Neural crest cell (in vitro differentiated cells): ENCODE data around the gene KCNK13. TPM values are rescaled to one million over a fixed set of nuclear protein-coding genes. Genes with fewer than 3 reads are reported as not detected.
"Not testable (repeated sequence)": the region's sequence is repeated elsewhere in the genome, so short reads cannot be mapped to it uniquely, and the experiment has no call there.

Experiments used
- DNase-seq: peaks from one replicate; pipeline ENCODE4 v3.0.0; 2021; ENCODE audit warnings: low read depth, mixed read lengths, low spot score
- H3K27ac Mint-ChIP-seq: one replicate; pipeline ENCODE4 v1.8.0; 2021; ENCODE audit warnings: mild to moderate bottlenecking, mixed read lengths; ENCODE audit not compliant: unreplicated experiment
- H3K27me3 Mint-ChIP-seq: 2 replicates; pipeline ENCODE4 v1.8.0; 2021; ENCODE audit warnings: low read depth, mild to moderate bottlenecking, mixed read lengths
- H3K36me3 Mint-ChIP-seq: 2 replicates; pipeline ENCODE4 v1.8.0; 2021; ENCODE audit warnings: low read depth, mild to moderate bottlenecking, mixed read lengths
- H3K4me1 Mint-ChIP-seq: 2 replicates; pipeline ENCODE4 v1.8.0; 2021; ENCODE audit warnings: mixed read lengths
- H3K4me3 Mint-ChIP-seq: one replicate; pipeline ENCODE4 v1.8.0; 2021; ENCODE audit warnings: mild to moderate bottlenecking, mixed read lengths
- H3K9me3 Mint-ChIP-seq: 2 replicates; pipeline ENCODE4 v1.8.0; 2021; ENCODE audit warnings: mixed read lengths
- CTCF ChIP-seq: fragments of 200-600 bp; sonication (generic); conservative IDR thresholded peaks from 2 replicates; pipeline ENCODE4 v1.5.0; 2021; ENCODE audit warnings: antibody characterized with exemption, mild to moderate bottlenecking
- long read RNA-seq: library from polyadenylated mRNA; unstranded; transcript quantifications from one replicate; pipeline ENCODE4 v2.0.0, GENCODE V29; 2020
- total RNA-seq: library from RNA; stranded (reverse); gene quantifications from 2 replicates; pipeline ENCODE4 v1.2.1, GENCODE V29; 2021

The KCNK13 gene
- total RNA-seq = not detected in 2 replicates
- long read RNA-seq = 0 reads

GRCh38 chr14:90061685-90062126, at the start of gene KCNK13:
Gene KCNK13, plus strand, starts transcription at chr14:90061994. Its CDS starts 212 bp downstream, at chr14:90062206.
- H3K4me1 Mint-ChIP-seq = peaks cover 12% of the 10 kb centered on the region
- H3K4me3 Mint-ChIP-seq = peak within 1 kb of the TSS; percentile 82
- no peaks in the 10 kb centered on the region for H3K36me3 Mint-ChIP-seq
- no peak for TF ChIP-seq CTCF
- H3K9me3 Mint-ChIP-seq = no peaks in the 10 kb centered on the region
- no peak within 1 kb of the TSS for H3K27ac Mint-ChIP-seq
- DNase-seq = peak; percentile 13
- H3K27me3 Mint-ChIP-seq = peaks cover 91% of the 10 kb centered on the region

GRCh38 chr14:90017371-90017770, 44.4 kb upstream of the KCNK13 start:
- Mint-ChIP-seq H3K4me3 (no peak overlapping the region), H3K27ac (no peak overlapping the region), H3K4me1 (peaks cover 9% of the 10 kb centered on the region), H3K9me3 (peaks cover 3% of the 10 kb centered on the region), H3K27me3 (no peaks in the 10 kb centered on the region), H3K36me3 (peaks cover 38% of the 10 kb centered on the region)
- no peak for DNase-seq
- TF ChIP-seq CTCF = no peak

DNA sequence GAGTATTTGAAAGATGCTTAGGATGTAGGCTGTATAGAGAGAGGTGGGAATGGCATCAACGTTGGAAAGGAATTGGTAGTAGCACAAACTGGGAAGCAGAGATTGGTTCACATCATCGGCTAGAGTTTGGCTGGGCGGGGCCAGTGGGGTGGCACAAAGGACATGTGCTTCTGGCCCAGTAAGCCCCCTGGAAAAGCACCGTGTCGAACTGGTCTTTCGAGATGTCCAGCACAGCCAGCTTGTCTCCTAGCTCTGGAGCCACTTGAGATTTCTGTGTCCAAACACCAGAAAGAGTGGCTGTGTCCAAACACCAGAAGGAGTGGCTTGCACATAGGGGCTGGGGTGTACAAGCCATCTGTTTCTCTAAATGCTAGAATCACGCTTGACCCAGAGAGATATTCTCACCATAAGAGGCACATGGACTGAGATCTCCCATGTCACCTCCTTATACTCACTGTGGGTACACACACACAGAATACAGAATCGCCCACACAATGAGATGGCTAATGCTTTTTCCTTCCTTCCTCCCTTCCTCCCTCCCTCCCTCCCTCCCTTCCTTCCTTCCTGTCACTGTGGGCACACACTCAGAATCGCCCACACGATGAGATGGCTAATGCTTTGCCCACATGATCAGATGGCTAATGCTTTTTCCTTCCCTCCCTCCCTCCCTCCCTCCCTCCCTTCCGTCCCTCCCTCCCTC, 41.8 kb upstream of the KCNK13 start:
- Mint-ChIP-seq H3K4me3 (no peak overlapping the region), H3K36me3 (peaks cover 37% of the 10 kb centered on the region), H3K27me3 (no peaks in the 10 kb centered on the region), H3K4me1 (peaks cover 9% of the 10 kb centered on the region), H3K9me3 (no peaks in the 10 kb centered on the region), H3K27ac (no peak overlapping the region)
- no peak for DNase-seq
- no peak for TF ChIP-seq CTCF

DNA sequence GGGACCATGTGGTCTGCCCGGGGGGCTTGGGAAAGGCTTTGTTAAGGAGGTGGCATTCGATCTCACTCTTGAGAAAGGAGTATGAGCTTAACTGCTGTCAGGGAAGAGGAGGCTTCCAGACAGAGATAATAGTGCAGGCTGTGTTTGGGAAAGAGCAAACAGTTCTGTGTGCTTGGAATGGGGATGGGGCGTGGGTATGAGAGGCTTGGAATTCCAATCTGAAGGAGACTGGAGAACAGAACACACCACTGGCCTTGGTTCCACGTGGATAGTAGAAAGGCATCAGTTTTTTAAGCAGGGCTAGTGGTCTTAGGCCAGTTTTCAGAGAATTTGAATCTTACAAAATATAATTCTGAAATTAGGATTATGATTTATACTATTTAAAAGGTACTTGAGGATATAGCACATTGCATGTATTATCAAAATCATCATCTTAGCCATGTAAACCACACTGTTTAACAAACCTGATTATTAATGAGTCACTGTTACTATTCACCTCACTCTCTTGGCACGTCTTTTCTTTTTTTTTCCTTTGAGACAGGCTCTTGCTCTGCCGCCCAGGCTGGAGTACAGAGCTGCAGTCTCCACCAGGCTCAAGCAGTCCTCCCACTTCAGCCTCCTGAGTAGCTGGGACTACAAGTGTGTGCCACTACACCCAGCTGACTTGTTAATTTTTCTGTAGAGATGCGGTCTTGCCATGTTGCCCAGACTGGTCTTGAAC, 38.5 kb upstream of the KCNK13 start:
- peaks cover 9% of the 10 kb centered on the region for H3K4me1 Mint-ChIP-seq
- TF ChIP-seq CTCF = no peak
- no peak for DNase-seq
- no peaks in the 10 kb centered on the region for H3K27me3 Mint-ChIP-seq
- no peak overlapping the region for H3K4me3 Mint-ChIP-seq
- peaks cover 34% of the 10 kb centered on the region for H3K36me3 Mint-ChIP-seq
- peak overlapping the region; percentile 84 for H3K27ac Mint-ChIP-seq
- H3K9me3 Mint-ChIP-seq = no peaks in the 10 kb centered on the region

DNA sequence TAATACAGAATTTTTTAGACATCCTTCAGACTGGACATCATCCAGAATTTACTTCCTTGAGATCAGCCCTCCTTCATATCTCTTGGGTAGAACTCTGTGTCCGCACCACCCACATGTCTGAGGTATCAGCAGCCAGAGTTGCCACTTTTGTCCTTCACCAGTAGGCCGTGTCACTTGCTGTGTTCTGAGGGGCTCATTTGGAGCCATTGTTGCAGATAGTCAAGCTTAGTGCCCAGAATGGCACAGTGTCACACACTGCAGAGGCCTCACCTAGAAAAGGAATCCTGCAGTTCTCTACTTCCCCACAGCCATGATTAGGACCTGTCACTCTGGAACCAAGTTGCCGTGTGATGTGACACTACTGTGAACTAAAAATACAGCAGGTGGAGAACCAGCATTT, 36.9 kb upstream of the KCNK13 start:
- no peak for TF ChIP-seq CTCF
- H3K27me3 Mint-ChIP-seq = no peaks in the 10 kb centered on the region
- no peak for DNase-seq
- H3K4me3 Mint-ChIP-seq = no peak overlapping the region
- H3K36me3 Mint-ChIP-seq = peaks cover 32% of the 10 kb centered on the region
- H3K4me1 Mint-ChIP-seq = no peaks in the 10 kb centered on the region
- no peaks in the 10 kb centered on the region for H3K9me3 Mint-ChIP-seq
- no peak overlapping the region for H3K27ac Mint-ChIP-seq

DNA sequence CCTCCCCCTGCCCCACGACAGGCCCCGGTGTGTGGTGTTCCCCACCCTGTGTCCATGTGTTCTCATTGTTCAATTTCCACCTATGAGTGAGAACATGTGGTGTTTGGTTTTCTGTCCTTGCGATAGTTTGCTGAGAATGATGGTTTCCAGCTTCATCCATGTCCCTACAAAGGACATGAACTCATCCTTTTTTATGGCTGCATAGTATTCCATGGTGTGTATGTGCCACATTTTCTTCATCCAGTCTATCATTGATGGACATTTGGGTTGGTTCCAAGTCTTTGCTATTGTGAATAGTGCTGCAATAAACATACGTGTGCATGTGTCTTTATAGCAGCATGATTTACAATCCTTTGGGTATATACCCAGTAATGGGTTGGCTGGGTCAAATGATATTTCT, 35.2 kb upstream of the KCNK13 start:
- H3K4me1 Mint-ChIP-seq, H3K27me3 Mint-ChIP-seq, H3K27ac Mint-ChIP-seq, H3K4me3 Mint-ChIP-seq, DNase-seq, H3K9me3 Mint-ChIP-seq: not testable (repeated sequence)
- H3K36me3 Mint-ChIP-seq = peaks cover 32% of the 10 kb centered on the region
